Measurements from ENCODE around the gene ZNF609.

GRCh38 chr15:64425221-64425620 lies 35.2 kb upstream of the ZNF609 start:
- TF ChIP-seq, protein P1, sequence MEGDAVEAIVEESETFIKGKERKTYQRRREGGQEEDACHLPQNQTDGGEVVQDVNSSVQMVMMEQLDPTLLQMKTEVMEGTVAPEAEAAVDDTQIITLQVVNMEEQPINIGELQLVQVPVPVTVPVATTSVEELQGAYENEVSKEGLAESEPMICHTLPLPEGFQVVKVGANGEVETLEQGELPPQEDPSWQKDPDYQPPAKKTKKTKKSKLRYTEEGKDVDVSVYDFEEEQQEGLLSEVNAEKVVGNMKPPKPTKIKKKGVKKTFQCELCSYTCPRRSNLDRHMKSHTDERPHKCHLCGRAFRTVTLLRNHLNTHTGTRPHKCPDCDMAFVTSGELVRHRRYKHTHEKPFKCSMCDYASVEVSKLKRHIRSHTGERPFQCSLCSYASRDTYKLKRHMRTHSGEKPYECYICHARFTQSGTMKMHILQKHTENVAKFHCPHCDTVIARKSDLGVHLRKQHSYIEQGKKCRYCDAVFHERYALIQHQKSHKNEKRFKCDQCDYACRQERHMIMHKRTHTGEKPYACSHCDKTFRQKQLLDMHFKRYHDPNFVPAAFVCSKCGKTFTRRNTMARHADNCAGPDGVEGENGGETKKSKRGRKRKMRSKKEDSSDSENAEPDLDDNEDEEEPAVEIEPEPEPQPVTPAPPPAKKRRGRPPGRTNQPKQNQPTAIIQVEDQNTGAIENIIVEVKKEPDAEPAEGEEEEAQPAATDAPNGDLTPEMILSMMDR (IDR thresholded peaks at IDR 0.05; ENCODE audit: low read depth, low read length, missing input control) = no peak
- TF ChIP-seq GABPA (IDR thresholded peaks at IDR 0.05 in 1 of 2, conservative IDR thresholded peaks at IDR 0.05 in 1 of 2) (no peak), TAF1 (conservative IDR thresholded peaks at IDR 0.05) (no peak), RAD21 (IDR thresholded peaks at IDR 0.05) (no peak), EGR1 (IDR thresholded peaks at IDR 0.05; ENCODE audit: low read depth in 2 of 2) (no peak)
- TF ChIP-seq, protein P2, sequence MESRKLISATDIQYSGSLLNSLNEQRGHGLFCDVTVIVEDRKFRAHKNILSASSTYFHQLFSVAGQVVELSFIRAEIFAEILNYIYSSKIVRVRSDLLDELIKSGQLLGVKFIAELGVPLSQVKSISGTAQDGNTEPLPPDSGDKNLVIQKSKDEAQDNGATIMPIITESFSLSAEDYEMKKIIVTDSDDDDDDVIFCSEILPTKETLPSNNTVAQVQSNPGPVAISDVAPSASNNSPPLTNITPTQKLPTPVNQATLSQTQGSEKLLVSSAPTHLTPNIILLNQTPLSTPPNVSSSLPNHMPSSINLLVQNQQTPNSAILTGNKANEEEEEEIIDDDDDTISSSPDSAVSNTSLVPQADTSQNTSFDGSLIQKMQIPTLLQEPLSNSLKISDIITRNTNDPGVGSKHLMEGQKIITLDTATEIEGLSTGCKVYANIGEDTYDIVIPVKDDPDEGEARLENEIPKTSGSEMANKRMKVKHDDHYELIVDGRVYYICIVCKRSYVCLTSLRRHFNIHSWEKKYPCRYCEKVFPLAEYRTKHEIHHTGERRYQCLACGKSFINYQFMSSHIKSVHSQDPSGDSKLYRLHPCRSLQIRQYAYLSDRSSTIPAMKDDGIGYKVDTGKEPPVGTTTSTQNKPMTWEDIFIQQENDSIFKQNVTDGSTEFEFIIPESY (IDR thresholded peaks at IDR 0.05) = no peak
- TF ChIP-seq, protein P3, sequence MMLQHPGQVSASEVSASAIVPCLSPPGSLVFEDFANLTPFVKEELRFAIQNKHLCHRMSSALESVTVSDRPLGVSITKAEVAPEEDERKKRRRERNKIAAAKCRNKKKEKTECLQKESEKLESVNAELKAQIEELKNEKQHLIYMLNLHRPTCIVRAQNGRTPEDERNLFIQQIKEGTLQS (IDR thresholded peaks at IDR 0.05) = no peak

All from liver (tissue), 3 donors.